ENCODE data around the gene ZNF576. TPM values are rescaled to one million over a fixed set of nuclear protein-coding genes. Genes with fewer than 3 reads are reported as not detected.
A peak's percentile ranks its signal among the peaks of the same experiment; 100 is the strongest.

ZNF576 gene
- total and polyA plus RNA-seq, 9 of the 15 experiments (the other 6 are each of a cell fraction or from before 2014, with no cell fraction given), result 6.8 to 18.2 (median 12.2) TPM

DNA sequence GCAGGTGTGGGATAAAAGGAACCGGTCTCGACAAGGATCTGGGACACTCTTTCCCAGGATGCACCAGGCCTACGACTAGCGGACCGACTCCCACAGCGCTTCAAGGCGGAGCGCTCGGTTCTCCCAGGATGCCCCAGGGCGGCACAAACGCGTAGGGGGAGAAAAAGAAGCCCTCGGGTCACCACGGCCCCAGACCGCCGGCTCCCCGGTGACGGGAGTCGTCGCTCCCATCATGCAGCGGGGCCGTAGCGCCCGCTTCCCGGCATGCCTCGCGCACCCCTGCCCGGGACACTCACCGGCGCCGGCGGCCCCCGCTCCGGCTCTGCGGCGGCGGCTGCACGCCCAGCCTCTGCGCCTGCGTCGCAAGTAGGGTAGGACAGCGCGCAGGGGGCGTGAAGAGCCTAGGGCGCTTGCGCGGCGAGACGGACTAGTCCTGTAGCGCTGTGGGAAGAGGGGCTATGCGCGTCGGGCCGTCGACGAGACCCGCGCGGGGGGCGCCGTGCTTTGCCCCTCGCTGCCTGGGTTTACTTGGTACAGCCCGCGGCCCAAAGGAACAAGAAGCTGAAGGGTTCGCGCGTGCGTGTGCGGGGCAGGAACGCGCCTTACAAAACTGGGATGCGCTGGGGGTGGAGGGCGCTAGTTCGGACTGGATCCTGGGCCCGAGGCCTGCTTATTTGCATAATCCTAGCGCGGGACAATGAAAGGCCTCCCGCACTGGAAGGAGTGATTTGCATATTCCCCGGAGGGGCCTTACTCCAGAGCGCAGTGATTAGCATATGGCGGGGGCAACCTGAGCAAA, 23.1 kb downstream of the ZNF576 start, which contains the start of gene ZNF428 (continued):
- TF ChIP-seq, protein P1, sequence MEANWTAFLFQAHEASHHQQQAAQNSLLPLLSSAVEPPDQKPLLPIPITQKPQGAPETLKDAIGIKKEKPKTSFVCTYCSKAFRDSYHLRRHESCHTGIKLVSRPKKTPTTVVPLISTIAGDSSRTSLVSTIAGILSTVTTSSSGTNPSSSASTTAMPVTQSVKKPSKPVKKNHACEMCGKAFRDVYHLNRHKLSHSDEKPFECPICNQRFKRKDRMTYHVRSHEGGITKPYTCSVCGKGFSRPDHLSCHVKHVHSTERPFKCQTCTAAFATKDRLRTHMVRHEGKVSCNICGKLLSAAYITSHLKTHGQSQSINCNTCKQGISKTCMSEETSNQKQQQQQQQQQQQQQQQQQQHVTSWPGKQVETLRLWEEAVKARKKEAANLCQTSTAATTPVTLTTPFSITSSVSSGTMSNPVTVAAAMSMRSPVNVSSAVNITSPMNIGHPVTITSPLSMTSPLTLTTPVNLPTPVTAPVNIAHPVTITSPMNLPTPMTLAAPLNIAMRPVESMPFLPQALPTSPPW (CRISPR knock-in tag; IDR thresholded peaks at IDR 0.05), result peak; percentile 73
- TF ChIP-seq DACH1 (IDR thresholded peaks at IDR 0.05; ENCODE audit: partially characterized antibody) (no peak), ZFX (CRISPR knock-in tag; IDR thresholded peaks at IDR 0.05) (peak; percentile 98), ZBTB1 (CRISPR knock-in tag; IDR thresholded peaks at IDR 0.05; ENCODE audit: borderline replicate concordance, low read depth) (peak; percentile 42; the same call in 1 of the 2 replicates), ZKSCAN1 (IDR thresholded peaks at IDR 0.05; ENCODE audit: low read depth, low read length) (no peak), SIN3A (IDR thresholded peaks at IDR 0.05; ENCODE audit: borderline replicate concordance in 2 of 2, control insufficient read depth in 1 of 2, low read depth in 2 of 2, low read length in 2 of 2) (no peak), MCM2 (IDR thresholded peaks at IDR 0.05; ENCODE audit: low read depth) (no peak), NFRKB (IDR thresholded peaks at IDR 0.05; ENCODE audit: low read depth) (peak; percentile 53; the same call in 1 of the 2 replicates), TCFL5 (CRISPR knock-in tag; conservative IDR thresholded peaks at IDR 0.05) (no peak), MAFF (IDR thresholded peaks at IDR 0.05; ENCODE audit: low read length) (no peak), MXI1 (IDR thresholded peaks at IDR 0.05; ENCODE audit: low read depth, low read length) (no peak), ZNF76 (CRISPR knock-in tag; IDR thresholded peaks at IDR 0.05; ENCODE audit: borderline replicate concordance) (peak; percentile 88), PTRF (tag; IDR thresholded peaks at IDR 0.05) (no peak), GTF2A2 (tag; IDR thresholded peaks at IDR 0.05) (no peak), POLR2H (tag; IDR thresholded peaks at IDR 0.05; ENCODE audit: low read depth) (peak; percentile 86), CBFB (CRISPR knock-in tag; IDR thresholded peaks at IDR 0.05) (no peak), YBX1 (IDR thresholded peaks at IDR 0.05) (no peak), ARID4B (CRISPR knock-in tag; IDR thresholded peaks at IDR 0.05) (peak; percentile 61), KLF10 (CRISPR knock-in tag; IDR thresholded peaks at IDR 0.05) (no peak), ASH1L (IDR thresholded peaks at IDR 0.05; ENCODE audit: borderline replicate concordance, low read depth, partially characterized antibody) (no peak), KDM5B (IDR thresholded peaks at IDR 0.05; ENCODE audit: insufficient replicate concordance, low read depth, low read length) (no peak)
- TF ChIP-seq, protein P2, sequence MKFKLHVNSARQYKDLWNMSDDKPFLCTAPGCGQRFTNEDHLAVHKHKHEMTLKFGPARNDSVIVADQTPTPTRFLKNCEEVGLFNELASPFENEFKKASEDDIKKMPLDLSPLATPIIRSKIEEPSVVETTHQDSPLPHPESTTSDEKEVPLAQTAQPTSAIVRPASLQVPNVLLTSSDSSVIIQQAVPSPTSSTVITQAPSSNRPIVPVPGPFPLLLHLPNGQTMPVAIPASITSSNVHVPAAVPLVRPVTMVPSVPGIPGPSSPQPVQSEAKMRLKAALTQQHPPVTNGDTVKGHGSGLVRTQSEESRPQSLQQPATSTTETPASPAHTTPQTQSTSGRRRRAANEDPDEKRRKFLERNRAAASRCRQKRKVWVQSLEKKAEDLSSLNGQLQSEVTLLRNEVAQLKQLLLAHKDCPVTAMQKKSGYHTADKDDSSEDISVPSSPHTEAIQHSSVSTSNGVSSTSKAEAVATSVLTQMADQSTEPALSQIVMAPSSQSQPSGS (CRISPR knock-in tag; IDR thresholded peaks at IDR 0.05), result no peak; the same call in 1 of the 2 replicates
